Cardiac fibroblast (primary cell): ENCODE measurements around the gene CERS5.

Experiments used
- DNase-seq, 2 donors: peaks; one replicate each; pipeline versions ENCODE4 v3.0.0 to v3.0.0-alpha.2; 2010; ENCODE audit warnings: low read depth in 2 of 2
- H3K4me3 ChIP-seq, 2 donors: replicated peaks in 1 of 2; 1 replicate in 1 of 2; 2 replicates in 1 of 2; pipeline ENCODE4 v1.5.1; 2011; ENCODE audit warnings: low read depth in 2 of 2, low read length in 2 of 2, mild to moderate bottlenecking in 2 of 2, moderate library complexity in 1 of 2
- CTCF ChIP-seq: IDR thresholded peaks from one replicate; pipeline ENCODE4 v1.5.1; 2011; ENCODE audit warnings: low read depth, mild to moderate bottlenecking, low read length, inconsistent platforms

CERS5 gene

GRCh38 chr12:50120953-50121352, 46.2 kb downstream of the CERS5 start:
- no peak overlapping the region for H3K4me3 ChIP-seq
- no peak for DNase-seq
- TF ChIP-seq CTCF: no peak

GRCh38 chr12:50120521-50120920, 46.6 kb downstream of the CERS5 start:
- TF ChIP-seq CTCF: no peak
- H3K4me3 ChIP-seq: no peak overlapping the region
- DNase-seq: no peak

- no peak for DNase-seq
- no peak for TF ChIP-seq CTCF
- no peak overlapping the region for H3K4me3 ChIP-seq
Measured at GRCh38 chr12:50119387-50119786, 47.8 kb downstream of the CERS5 start.

- DNase-seq: no peak
- no peak for TF ChIP-seq CTCF
- no peak overlapping the region for H3K4me3 ChIP-seq
Measured at GRCh38 chr12:50117057-50117622, 50.0 kb downstream of the CERS5 start.

GRCh38 chr12:50112456-50113218, 54.5 kb downstream of the CERS5 start:
- peak overlapping the region; percentile 99 to 100 for H3K4me3 ChIP-seq
- TF ChIP-seq CTCF: no peak
- no peak for DNase-seq

- peak; percentile 100 for DNase-seq
- peak; percentile 90 for TF ChIP-seq CTCF
- peak within 1 kb of the TSS; percentile 99 to 100 for H3K4me3 ChIP-seq
Measured at GRCh38 chr12:50111693-50112455, 55.3 kb downstream of the CERS5 start, which contains the start of gene COX14. Gene COX14 (plus strand): TSS chr12:50112236. CDS start chr12:50120044, 7,808 bp downstream.
